GM23338 (cell line): Measurements from ENCODE around the gene CEP68. TPM values are rescaled to one million over a fixed set of nuclear protein-coding genes. Genes with fewer than 3 reads are reported as not detected.

Source experiments
- ATAC-seq: fragments of 200-7000 bp; cut with Tn5 transposase; 3 replicates; pipeline ENCODE4 v1.9.1; 2020
- DNase-seq: peaks from one replicate; pipeline ENCODE4 v3.0.0-alpha.2; 2015; ENCODE audit warnings: low spot score
- H2AFZ ChIP-seq: fragments of 200-600 bp; sonication (generic); 2 replicates; pipeline ENCODE4 v1.8.0; 2016; ENCODE audit warnings: antibody characterized with exemption, mild to moderate bottlenecking, moderate library complexity
- H3F3A ChIP-seq: fragments of 200-600 bp; sonication (generic); replicated peaks from 2 replicates; pipeline ENCODE4 v1.8.0; 2017; ENCODE audit warnings: antibody characterized with exemption, mixed run types, low read depth
- H3K27ac ChIP-seq: fragments of 200-600 bp; sonication (generic); 2 replicates; pipeline ENCODE4 v1.6.1; 2016; ENCODE audit warnings: low read depth
- H3K27me3 ChIP-seq: fragments of 200-600 bp; sonication (generic); 2 replicates; pipeline ENCODE4 v1.8.0; 2016; ENCODE audit warnings: mild to moderate bottlenecking, mixed run types, moderate library complexity; ENCODE audit not compliant: insufficient read depth
- H3K36me3 ChIP-seq: fragments of 200-600 bp; sonication (generic); 2 replicates; pipeline ENCODE4 v1.8.0; 2016; ENCODE audit warnings: mild to moderate bottlenecking; ENCODE audit not compliant: insufficient read depth
- H3K4me1 ChIP-seq: fragments of 200-600 bp; sonication (generic); 2 replicates; pipeline ENCODE4 v1.8.0; 2016; ENCODE audit warnings: mild to moderate bottlenecking, moderate library complexity; ENCODE audit not compliant: insufficient read depth
- H3K4me2 ChIP-seq: fragments of 200-600 bp; sonication (generic); 2 replicates; pipeline ENCODE4 v1.7.1; 2017; ENCODE audit warnings: mixed run types
- H3K4me3 ChIP-seq: fragments of 200-600 bp; sonication (generic); 2 replicates; pipeline ENCODE4 v1.6.1; 2016; ENCODE audit warnings: mixed run types
- H3K79me2 ChIP-seq: fragments of 200-600 bp; sonication (generic); replicated peaks from 2 replicates; pipeline ENCODE4 v1.8.0; 2017; ENCODE audit warnings: mild to moderate bottlenecking; ENCODE audit not compliant: insufficient read depth
- H3K9me2 ChIP-seq: fragments of 200-600 bp; sonication (generic); 2 replicates; pipeline ENCODE4 v1.8.0; 2017; ENCODE audit not compliant: insufficient read depth
- H4K20me1 ChIP-seq: fragments of 200-600 bp; sonication (generic); replicated peaks from 2 replicates; pipeline ENCODE4 v1.8.0; 2017; ENCODE audit warnings: mild to moderate bottlenecking; ENCODE audit not compliant: insufficient read depth
- H3K27ac Mint-ChIP-seq: 2 replicates; pipeline ENCODE4 v1.8.0; 2020; ENCODE audit warnings: inconsistent platforms, mild to moderate bottlenecking, moderate library complexity, mixed read lengths
- H3K27me3 Mint-ChIP-seq: 3 replicates; pipeline ENCODE4 v1.8.0; 2022; ENCODE audit warnings: low read depth, mild to moderate bottlenecking, moderate library complexity, mixed read lengths, inconsistent platforms; ENCODE audit not compliant: insufficient read depth, poor library complexity
- H3K36me3 Mint-ChIP-seq: 3 replicates; pipeline ENCODE4 v1.8.0; 2021; ENCODE audit warnings: low read depth, mild to moderate bottlenecking, inconsistent platforms, moderate library complexity, mixed read lengths
- H3K4me1 Mint-ChIP-seq: 3 replicates; pipeline ENCODE4 v1.8.0; 2020; ENCODE audit warnings: mild to moderate bottlenecking, inconsistent platforms, mixed read lengths
- H3K4me3 Mint-ChIP-seq: 3 replicates; pipeline ENCODE4 v1.8.0; 2021; ENCODE audit warnings: moderate library complexity, mild to moderate bottlenecking, inconsistent platforms, mixed read lengths
- H3K9me3 Mint-ChIP-seq: 3 replicates; pipeline ENCODE4 v1.8.0; 2020; ENCODE audit warnings: moderate library complexity, mild to moderate bottlenecking, inconsistent platforms, mixed read lengths
- CTCF ChIP-seq, 2 experiments: fragments of 200-600 bp in 1 of 2; sonication (generic) in 1 of 2; conservative IDR thresholded peaks; 2 replicates each; pipeline versions ENCODE4 v1.5.1 to v1.6.1; 2016 to 2017; ENCODE audit warnings: antibody characterized with exemption in 2 of 2, low read depth in 2 of 2, mild to moderate bottlenecking in 2 of 2, moderate library complexity in 1 of 2
- EZH2 ChIP-seq: fragments of 200-600 bp; sonication (generic); IDR thresholded peaks from one replicate; pipeline ENCODE4 v1.8.0; 2017; ENCODE audit warnings: antibody characterized with exemption, mild to moderate bottlenecking, low read depth; ENCODE audit not compliant: unreplicated experiment
- EZH2phosphoT487 ChIP-seq: fragments of 200-600 bp; sonication (generic); IDR thresholded peaks from one replicate; pipeline ENCODE4 v1.8.1; 2018; ENCODE audit warnings: antibody characterized with exemption; ENCODE audit not compliant: unreplicated experiment
- JUNB ChIP-seq: IDR thresholded peaks from one replicate; pipeline ENCODE4 v1.6.1; 2016; ENCODE audit warnings: antibody characterized with exemption; ENCODE audit not compliant: unreplicated experiment
- POLR2AphosphoS5 ChIP-seq: IDR thresholded peaks from 2 replicates; pipeline ENCODE4 v1.6.1; 2016; ENCODE audit warnings: antibody characterized with exemption, low read depth
- STAT1 ChIP-seq: IDR thresholded peaks from one replicate; pipeline ENCODE4 v1.6.1; 2016; ENCODE audit warnings: antibody characterized with exemption; ENCODE audit not compliant: unreplicated experiment
- ZNF331 ChIP-seq: fragments of 250-450 bp; sonication (Bioruptor Pico); IDR thresholded peaks from 2 replicates; pipeline ENCODE4 v1.5.0; 2020; ENCODE audit warnings: low read depth, mild to moderate bottlenecking, moderate library complexity
- polyA plus RNA-seq: library from polyadenylated mRNA; unstranded; fragments of >200 nt; fragmentation: Nextera tagmentation; extraction: Ambion mirVana; gene quantifications from 2 replicates; pipeline ENCODE4 v1.2.1, GENCODE V29; 2016
- total RNA-seq: library from RNA; depleted of rRNA; stranded (reverse); fragments of >200 nt; shearing (Covaris generic); gene quantifications from 2 replicates; pipeline ENCODE4 v1.2.3, GENCODE V29; 2014
- TF ChIP-seq, protein P1 (sequence below): IDR thresholded peaks from one replicate; pipeline ENCODE4 v1.6.1; 2018; ENCODE audit warnings: antibody characterized with exemption; ENCODE audit not compliant: unreplicated experiment

Gene CEP68
- total and polyA plus RNA-seq, 2 experiments from 2014 or later: 13.0 to 24.4 TPM

DNA sequence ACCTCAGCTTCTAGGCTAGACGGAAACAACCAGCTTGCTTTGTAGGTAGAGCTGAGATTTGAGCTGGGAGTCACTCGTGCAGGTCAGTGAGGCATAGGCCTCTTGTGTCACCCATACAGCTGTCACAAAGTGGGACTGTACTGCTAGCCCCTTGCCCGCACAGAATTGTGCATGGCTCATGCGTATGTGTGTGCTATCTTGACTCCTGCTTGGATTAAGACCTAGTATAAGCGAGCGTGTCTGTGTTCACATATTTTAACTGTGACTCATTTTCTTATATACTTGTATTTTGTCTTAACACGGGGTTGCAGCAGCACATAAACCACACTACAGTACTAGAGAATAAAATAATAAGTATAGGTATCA lies 20.1 kb downstream of the CEP68 start (continued):
- TF ChIP-seq, protein P1, sequence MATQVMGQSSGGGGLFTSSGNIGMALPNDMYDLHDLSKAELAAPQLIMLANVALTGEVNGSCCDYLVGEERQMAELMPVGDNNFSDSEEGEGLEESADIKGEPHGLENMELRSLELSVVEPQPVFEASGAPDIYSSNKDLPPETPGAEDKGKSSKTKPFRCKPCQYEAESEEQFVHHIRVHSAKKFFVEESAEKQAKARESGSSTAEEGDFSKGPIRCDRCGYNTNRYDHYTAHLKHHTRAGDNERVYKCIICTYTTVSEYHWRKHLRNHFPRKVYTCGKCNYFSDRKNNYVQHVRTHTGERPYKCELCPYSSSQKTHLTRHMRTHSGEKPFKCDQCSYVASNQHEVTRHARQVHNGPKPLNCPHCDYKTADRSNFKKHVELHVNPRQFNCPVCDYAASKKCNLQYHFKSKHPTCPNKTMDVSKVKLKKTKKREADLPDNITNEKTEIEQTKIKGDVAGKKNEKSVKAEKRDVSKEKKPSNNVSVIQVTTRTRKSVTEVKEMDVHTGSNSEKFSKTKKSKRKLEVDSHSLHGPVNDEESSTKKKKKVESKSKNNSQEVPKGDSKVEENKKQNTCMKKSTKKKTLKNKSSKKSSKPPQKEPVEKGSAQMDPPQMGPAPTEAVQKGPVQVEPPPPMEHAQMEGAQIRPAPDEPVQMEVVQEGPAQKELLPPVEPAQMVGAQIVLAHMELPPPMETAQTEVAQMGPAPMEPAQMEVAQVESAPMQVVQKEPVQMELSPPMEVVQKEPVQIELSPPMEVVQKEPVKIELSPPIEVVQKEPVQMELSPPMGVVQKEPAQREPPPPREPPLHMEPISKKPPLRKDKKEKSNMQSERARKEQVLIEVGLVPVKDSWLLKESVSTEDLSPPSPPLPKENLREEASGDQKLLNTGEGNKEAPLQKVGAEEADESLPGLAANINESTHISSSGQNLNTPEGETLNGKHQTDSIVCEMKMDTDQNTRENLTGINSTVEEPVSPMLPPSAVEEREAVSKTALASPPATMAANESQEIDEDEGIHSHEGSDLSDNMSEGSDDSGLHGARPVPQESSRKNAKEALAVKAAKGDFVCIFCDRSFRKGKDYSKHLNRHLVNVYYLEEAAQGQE: no peak
- no peak for TF ChIP-seq ZNF331 (CRISPR knock-in tag)

GRCh38 chr2:65077898-65078297 lies 21.7 kb downstream of the CEP68 start:
- peaks cover 4% of the 10 kb centered on the region for H3K27me3 Mint-ChIP-seq
- Histone ChIP-seq H3K4me3 (no peak overlapping the region), H4K20me1 (peaks cover 21% of the 10 kb centered on the region), H2AFZ (no peak overlapping the region), H3K36me3 (peaks cover 22% of the 10 kb centered on the region), H3K4me2 (no peak overlapping the region; the same call in 1 of the 2 replicates), H3K79me2 (no peaks in the 10 kb centered on the region), H3K9me2 (no peaks in the 10 kb centered on the region), H3K4me1 (peaks cover 23% of the 10 kb centered on the region), H3F3A (peaks cover 3% of the 10 kb centered on the region; the same call in 1 of the 2 replicates), H3K27me3 (no peaks in the 10 kb centered on the region), H3K27ac (peak overlapping the region; percentile 3)
- peaks cover 31% of the 10 kb centered on the region for H3K4me1 Mint-ChIP-seq
- DNase-seq: no peak
- H3K27ac Mint-ChIP-seq: no peak overlapping the region
- H3K4me3 Mint-ChIP-seq: peak overlapping the region; percentile 4; the same call in 1 of the 3 replicates
- peak; percentile 8 for ATAC-seq
- peaks cover 79% of the 10 kb centered on the region for H3K36me3 Mint-ChIP-seq
- H3K9me3 Mint-ChIP-seq: no peaks in the 10 kb centered on the region
- TF ChIP-seq JUNB: no peak
- no peak for TF ChIP-seq STAT1
- no peak for TF ChIP-seq CTCF (conservative IDR thresholded peaks at IDR 0.05; ENCODE audit: low read depth in 2 of 2)
- no peak for TF ChIP-seq POLR2AphosphoS5
- TF ChIP-seq EZH2: no peak
- TF ChIP-seq EZH2phosphoT487: no peak

DNA sequence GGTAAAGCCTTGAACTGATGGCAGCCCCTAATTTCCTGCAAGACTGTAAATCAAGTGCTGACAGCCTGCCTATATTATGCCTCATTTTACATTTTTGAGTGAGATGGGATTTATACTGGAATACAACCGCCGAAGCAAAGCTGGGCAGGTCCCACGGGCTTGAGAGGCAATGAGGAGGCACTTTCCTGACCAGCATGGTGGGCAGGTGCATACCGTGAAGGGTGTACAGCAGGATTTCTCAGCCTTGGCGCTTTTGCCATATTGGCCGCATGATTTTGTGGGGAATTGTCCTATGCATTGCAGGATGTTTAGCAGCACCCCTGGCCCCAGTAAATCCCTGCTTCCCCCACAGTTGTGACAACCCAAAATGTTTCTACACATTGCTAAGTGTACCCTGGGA lies 22.8 kb downstream of the CEP68 start:
- Histone ChIP-seq H3K79me2 (no peaks in the 10 kb centered on the region), H3F3A (peaks cover 3% of the 10 kb centered on the region; the same call in 1 of the 2 replicates), H3K27me3 (no peaks in the 10 kb centered on the region), H3K36me3 (peaks cover 31% of the 10 kb centered on the region), H4K20me1 (peaks cover 21% of the 10 kb centered on the region), H3K4me2 (no peak overlapping the region), H3K4me3 (no peak overlapping the region), H2AFZ (no peak overlapping the region), H3K27ac (no peak overlapping the region), H3K9me2 (no peaks in the 10 kb centered on the region), H3K4me1 (peaks cover 23% of the 10 kb centered on the region)
- Mint-ChIP-seq H3K4me3 (no peak overlapping the region), H3K4me1 (peaks cover 31% of the 10 kb centered on the region), H3K27ac (peak overlapping the region; percentile 67; the same call in 1 of the 2 replicates), H3K27me3 (peaks cover 4% of the 10 kb centered on the region), H3K36me3 (peaks cover 78% of the 10 kb centered on the region), H3K9me3 (no peaks in the 10 kb centered on the region)
- ATAC-seq (no peak), DNase-seq (no peak)
- no peak for TF ChIP-seq STAT1
